Ramos (cell line): ENCODE results near the gene M1AP.

ENCODE experiments used
- in situ Hi-C: fragments of 300-500 bp; cut with MboI; formaldehyde crosslinking; loops from one replicate; pipeline ENCODE4 v1.14.3; 2022; ENCODE audit warnings: low sequenced_read_pairs; ENCODE audit not compliant: unreplicated experiment

The M1AP gene

GRCh38 chr2:74551530-74551929 is 96.6 kb downstream of the M1AP start:
- in situ Hi-C loops = no loop called here

DNA sequence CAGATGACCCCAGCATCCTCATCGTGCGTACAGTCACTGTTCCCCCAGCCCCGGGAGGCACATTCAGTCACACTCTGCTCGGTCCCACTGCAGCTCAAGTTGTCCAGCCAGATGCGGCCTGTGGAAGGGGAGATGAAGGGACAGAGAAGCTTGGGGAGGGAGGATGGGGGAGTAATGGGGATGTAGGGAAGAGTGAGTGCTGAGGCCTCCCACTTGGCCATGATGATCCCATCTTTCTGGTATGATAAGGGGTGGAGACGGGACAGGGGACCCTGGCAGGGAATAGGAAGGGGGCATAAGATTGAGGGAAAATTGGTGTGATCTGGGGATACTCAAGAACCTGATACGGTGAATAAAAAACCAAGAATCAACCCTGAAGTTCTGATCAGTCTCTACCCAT is 97.9 kb downstream of the M1AP start:
- in situ Hi-C loops = no loop called here

DNA sequence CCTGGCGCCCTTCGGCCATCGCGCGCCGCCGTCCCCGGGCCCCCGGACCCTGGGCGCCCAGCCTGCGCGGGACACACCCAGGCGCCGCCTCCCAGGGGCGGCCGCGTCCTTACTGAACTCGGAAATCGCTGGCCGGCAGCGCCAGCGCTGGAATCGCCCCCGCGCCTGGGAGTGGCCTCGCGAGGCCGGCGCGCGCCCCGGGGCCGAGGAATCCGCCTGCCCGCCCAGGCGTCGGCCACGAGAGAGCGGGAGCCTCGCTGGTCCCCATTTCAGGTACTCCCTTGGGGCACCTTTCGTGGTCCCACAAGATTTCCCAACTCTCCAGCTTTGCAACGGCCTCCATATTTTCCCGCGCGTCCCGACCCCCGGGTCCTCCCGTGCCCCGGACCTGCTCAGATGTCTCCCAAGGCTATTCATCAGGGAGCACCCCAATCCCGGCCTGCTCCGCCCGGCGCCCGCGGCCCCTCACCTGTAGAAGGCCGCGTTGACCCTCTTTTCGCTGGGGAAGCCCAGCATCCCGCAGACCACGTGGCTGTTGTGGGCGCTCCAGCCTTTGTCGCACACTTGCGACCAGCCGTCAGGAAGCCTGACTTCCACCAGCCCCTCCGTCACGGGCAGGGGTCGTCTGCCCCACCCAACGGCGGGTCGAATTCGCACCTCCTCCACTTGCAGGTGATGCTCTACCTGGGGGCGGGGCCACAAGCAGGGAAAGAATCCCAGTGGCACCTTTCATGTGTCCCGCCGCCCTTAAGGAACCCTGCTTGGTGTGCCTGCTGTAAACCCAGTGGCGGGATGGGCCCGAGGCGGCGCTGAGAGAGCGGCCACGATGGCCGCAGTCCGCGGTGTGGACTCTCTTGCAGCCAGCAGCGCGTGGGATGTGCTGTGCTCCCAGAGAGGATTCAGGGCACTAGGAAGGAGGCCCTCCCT is 99.0 kb downstream of the M1AP start:
- in situ Hi-C loops = no loop called here

GRCh38 chr2:74548285-74548899 is 99.7 kb downstream of the M1AP start:
- in situ Hi-C loops = no loop called here

- in situ Hi-C loops = no loop called here
Observed at GRCh38 chr2:74546004-74546403, 102.1 kb downstream of the M1AP start.

DNA sequence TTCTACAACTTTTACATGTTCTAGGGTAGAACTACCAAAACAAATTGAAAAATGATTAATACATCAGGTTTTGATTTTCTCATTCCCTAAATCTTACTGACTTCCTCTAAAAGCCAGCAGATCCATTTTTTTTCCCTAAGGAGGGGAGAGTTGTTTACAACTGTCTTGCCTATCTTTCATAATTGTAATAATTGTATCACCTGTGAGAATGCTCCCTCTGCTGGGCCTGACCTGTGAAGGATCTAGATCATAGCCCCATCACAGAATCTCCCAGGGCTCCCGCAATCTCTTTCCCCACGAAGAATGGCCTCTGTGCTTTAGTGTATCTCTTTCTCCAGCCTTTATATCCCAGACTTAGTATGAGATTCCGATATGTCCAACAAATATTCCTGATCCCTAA is 103.5 kb downstream of the M1AP start:
- in situ Hi-C loops = no loop called here

GRCh38 chr2:74542978-74543377 is 105.2 kb downstream of the M1AP start:
- in situ Hi-C loops = no loop called here

- in situ Hi-C loops = no loop called here
Observed at GRCh38 chr2:74540291-74540690, 107.8 kb downstream of the M1AP start.

DNA sequence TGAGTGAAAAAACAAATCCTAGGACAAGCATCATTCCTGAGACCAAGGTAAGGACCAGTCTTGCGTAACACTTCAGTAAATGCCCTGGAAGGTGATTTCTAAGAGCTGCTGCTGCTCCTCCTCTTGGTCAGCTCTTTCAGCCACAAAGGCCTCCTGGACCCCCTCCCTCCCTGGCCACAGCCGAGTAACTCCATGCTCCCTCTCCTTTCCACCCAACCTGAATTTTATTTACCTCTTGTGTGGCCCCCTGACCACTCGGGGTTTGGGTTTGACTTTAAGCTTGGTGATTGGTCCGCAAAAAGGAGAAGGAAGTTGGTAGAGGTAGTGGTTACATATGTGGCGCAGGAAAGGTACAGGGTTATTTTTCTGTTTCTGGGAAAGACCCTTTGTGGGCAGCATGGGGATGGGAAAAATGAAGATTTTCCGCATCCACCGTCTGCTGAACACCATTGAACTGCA is 109.2 kb downstream of the M1AP start:
- in situ Hi-C loops = no loop called here

DNA sequence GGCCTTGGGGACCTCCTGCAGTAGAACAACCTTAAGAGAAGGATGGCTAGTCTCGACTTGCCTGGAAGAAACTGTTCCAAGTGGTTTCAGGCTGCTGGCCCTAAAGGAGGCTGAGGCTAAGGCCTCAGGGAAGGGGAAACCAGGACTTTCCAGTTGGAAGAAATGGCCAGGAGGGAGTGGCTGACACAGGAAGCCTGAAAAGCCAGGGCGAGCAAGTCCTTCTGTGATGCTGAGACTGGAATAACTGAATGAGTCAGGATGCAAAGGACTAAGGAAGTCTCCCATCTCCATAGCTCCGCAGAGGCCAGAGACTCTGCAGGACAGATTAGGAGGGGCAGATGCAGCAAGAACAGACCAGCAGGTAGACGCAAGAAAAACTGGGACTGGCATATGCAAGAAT is 111.0 kb downstream of the M1AP start:
- in situ Hi-C loops = no loop called here

- in situ Hi-C loops = no loop called here
Observed at GRCh38 chr2:74536166-74536950, 111.8 kb downstream of the M1AP start.

DNA sequence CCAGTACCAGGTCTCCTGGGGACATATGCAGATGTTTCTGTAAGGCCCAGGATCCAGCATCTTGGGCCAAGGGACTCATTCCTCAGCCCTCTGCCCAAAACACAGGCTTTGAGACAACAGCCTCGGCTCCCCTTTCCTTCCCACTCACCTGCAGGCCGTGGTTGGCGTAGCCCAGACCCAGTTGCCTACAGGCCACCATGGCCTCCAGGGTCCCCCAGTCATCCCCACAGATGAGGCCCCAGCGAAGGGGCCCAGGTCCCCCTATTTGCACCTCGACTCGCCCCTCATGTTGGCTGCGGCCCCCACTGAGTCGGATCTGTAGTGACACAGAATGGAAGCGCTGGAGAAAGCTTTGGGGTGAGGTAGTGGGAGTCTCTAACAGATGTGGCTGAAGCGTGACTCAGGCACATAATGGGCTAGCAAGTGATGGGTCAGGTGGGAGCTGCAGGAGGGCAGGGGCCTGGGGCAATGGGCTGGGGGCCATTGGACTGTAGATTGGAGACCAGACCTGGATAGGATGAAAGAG is 112.6 kb downstream of the M1AP start:
- in situ Hi-C loops = no loop called here

DNA sequence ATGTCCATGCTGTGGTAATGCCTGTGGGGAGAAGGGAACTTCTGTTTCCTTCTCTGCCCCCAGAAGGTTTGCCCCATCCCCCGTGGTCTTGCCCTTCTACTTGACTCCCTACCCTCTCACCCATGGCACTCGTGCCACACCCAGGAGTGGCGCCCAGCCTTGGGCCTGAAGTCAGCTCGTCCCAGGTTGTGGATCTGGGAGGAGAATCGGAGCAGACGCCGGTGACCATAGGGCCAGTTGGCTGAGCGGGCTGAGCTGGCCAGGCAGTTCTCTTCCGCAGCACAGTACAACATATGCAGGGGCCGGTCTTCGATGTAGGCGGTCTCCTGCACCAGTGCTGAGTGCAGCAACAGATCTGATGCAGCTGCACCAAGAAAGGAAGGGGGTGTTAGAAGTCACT is 113.7 kb downstream of the M1AP start:
- in situ Hi-C loops = no loop called here

DNA sequence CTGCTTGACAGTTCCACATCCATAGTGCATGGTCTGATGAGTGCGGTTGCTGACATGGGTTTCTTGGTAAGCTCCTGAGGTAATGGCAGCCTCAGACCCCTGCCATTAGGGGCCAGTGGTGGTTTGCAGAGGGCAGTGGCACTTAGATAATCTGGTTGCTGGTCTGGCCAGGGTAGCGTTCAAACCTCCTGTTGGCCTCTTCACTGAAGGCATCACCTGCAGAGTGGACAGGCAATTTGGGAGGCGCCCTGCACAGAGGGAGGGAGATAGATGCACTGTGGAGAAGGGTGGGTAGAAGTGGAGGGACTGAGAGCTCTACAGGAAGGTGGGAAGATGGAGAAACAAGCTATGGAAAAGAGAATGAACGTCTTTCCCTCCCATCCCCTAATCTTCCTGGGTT is 114.7 kb downstream of the M1AP start:
- in situ Hi-C loops = no loop called here

GRCh38 chr2:74532222-74532621 is 115.9 kb downstream of the M1AP start:
- in situ Hi-C loops = no loop called here

- in situ Hi-C loops = no loop called here
Observed at GRCh38 chr2:74531666-74532065, 116.5 kb downstream of the M1AP start.

DNA sequence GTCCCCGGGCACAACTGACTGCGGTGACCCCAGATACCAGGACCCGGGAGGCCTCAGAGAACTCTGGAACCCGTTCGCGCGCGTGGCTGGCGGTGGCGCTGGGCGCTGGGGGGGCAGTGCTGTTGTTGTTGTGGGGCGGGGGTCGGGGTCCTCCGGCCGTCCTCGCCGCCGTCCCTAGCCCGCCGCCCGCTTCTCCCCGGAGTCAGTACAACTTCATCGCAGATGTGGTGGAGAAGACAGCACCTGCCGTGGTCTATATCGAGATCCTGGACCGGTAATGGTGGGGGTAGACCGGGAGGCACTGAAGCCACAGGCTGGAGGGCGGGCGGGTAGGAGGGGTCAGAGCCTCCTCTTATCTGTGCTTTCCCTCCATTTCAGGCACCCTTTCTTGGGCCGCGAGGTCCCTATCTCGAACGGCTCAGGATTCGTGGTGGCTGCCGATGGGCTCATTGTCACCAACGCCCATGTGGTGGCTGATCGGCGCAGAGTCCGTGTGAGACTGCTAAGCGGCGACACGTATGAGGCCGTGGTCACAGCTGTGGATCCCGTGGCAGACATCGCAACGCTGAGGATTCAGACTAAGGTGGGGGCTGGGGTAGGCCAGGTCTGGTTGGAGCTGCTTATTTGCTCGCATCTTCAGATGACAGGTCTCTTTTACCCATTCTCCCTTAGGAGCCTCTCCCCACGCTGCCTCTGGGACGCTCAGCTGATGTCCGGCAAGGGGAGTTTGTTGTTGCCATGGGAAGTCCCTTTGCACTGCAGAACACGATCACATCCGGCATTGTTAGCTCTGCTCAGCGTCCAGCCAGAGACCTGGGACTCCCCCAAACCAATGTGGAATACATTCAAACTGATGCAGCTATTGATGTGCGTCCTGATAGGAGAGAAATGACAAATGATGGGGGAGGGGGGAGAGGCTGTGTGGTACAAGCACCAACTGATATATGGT is 117.6 kb downstream of the M1AP start:
- in situ Hi-C loops = no loop called here

DNA sequence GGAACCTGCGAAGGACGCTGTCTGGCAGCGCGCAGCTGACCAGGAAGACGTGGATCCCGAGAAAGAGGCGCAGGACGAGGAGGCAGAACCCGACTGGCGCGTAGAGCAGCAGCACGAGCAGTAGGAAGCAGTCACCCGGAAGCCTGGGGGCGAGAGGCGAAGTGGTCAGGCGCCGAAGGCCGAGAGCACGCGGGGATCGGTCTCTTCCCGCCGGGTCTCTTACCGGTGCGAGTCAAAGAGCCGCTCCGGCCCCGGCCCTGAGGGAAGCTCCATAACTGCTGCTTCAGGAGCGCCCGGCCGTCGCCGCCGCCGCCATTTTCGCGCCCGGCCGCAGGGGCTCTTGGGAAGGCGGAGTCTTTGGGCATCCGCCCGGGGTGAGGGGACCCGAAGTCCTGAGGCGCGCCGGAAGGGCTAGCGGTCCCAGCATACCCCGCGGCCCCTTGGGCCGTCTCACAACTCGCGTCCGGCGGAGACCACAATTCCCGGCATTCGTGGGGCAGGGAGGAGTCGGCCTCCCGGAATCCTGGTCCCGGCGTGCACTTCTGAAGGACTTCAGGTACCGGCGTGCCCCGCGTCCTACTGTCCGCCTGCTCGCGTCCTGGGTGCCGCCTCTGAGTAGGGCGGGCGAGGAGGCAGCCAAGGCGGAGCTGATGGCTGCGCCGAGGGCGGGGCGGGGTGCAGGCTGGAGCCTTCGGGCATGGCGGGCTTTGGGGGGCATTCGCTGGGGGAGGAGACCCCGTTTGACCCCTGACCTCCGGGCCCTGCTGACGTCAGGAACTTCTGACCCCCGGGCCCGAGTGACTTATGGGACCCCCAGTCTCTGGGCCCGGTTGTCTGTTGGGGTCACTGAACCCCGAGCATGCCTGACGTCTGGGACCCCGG is 118.5 kb downstream of the M1AP start, which contains the start of the genes AUP1 and HTRA2:
AUP1 (minus strand) TSS at position 350 of the 882 bp plus-strand sequence; CDS start at position 273, 77 bp downstream.
HTRA2 (plus strand) TSS at position 577 of the 882 bp plus-strand sequence; CDS start at position 651, 74 bp downstream.
- in situ Hi-C loops = no loop called here
